Bronchial epithelial cell (primary cell): Measurements from ENCODE around the gene C20orf204. TPM values are rescaled to one million over a fixed set of nuclear protein-coding genes. Genes with fewer than 3 reads are reported as not detected.

Experiments
- DNase-seq: peaks from one replicate; pipeline ENCODE4 v3.0.0-alpha.2; 2010; ENCODE audit warnings: low read depth
- FAIRE-seq: peaks from 2 replicates; lab custom pipeline; 2011; peaks lifted over from hg19 to GRCh38; lab: Jason Lieb, UNC
- H3K27me3 ChIP-seq: 2 replicates; pipeline ENCODE4 v1.5.1; 2011; ENCODE audit warnings: low read length; ENCODE audit not compliant: control insufficient read depth, insufficient read depth
- H3K36me3 ChIP-seq: 2 replicates; pipeline ENCODE4 v1.5.1; 2011; ENCODE audit warnings: low read length; ENCODE audit not compliant: control insufficient read depth, insufficient read depth
- H3K4me3 ChIP-seq: 2 replicates; pipeline ENCODE4 v1.5.1; 2011; ENCODE audit warnings: mild to moderate bottlenecking, low read depth, low read length, control low read depth
- CTCF ChIP-seq: IDR thresholded peaks from 2 replicates; pipeline ENCODE4 v1.5.1; 2011; ENCODE audit warnings: mild to moderate bottlenecking, moderate library complexity, low read length, control low read depth, inconsistent platforms; ENCODE audit not compliant: insufficient read depth, severe bottlenecking
- total RNA-seq: library from RNA; depleted of rRNA; stranded (reverse); fragments of >200 nt; gene quantifications from 2 replicates; pipeline ENCODE4 v1.2.1, GENCODE V29; 2014

Gene C20orf204
- total RNA-seq, 1 donor from 2014 or later = 0.53 TPM

- DNase-seq (no peak), FAIRE-seq (no peak)
- no peaks in the 10 kb centered on the region for H3K36me3 ChIP-seq
- H3K4me3 ChIP-seq = peak overlapping the region; percentile 49
- no peak for TF ChIP-seq CTCF
- H3K27me3 ChIP-seq = peaks cover 1% of the 10 kb centered on the region
Observed at GRCh38 chr20:64039293-64040160, 3.5 kb downstream of the C20orf204 start.

GRCh38 chr20:64040231-64041039 lies 4.5 kb downstream of the C20orf204 start:
- Histone ChIP-seq H3K36me3 (no peaks in the 10 kb centered on the region), H3K4me3 (no peak overlapping the region), H3K27me3 (peaks cover 1% of the 10 kb centered on the region)
- TF ChIP-seq CTCF = no peak
- FAIRE-seq (no peak), DNase-seq (no peak)

DNA sequence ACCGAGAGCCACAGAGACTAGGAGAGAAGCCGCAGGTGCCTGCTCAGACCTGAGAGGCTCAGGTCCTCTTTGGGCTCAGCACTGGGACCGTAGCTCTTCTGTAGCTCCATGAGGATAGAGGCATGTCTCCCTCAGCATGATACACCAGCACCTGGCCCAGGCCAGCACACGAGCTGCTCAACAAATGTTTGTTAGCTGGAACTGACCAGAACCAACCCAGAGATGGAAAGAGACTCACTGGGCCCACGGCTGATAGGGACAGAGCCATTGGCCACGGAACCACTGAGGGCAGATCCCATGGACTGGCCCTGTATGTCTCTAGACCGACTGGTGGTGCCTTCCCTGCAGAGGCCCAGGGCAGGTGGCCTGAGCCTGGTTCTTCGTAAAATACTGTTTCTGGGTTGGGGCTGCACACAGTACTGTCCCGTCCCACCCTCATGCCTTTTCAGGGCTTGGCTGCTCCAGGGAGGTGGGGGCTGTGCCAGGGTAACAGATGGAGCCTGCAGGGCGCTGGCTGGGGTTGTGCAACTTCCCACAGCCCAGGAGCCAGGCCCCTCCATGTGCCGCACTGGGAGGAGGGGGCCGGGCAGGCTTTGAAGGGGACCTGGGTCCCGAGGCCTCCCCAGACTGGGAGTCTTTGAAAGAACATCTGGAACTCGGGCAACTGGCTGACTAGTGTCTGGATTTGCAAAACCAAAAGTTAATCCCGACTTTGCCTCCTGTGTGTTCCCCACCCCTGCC lies 5.2 kb downstream of the C20orf204 start:
- TF ChIP-seq CTCF = no peak
- H3K36me3 ChIP-seq = no peaks in the 10 kb centered on the region
- DNase-seq = no peak
- FAIRE-seq = no peak
- H3K4me3 ChIP-seq = no peak overlapping the region
- H3K27me3 ChIP-seq = peaks cover 6% of the 10 kb centered on the region

DNA sequence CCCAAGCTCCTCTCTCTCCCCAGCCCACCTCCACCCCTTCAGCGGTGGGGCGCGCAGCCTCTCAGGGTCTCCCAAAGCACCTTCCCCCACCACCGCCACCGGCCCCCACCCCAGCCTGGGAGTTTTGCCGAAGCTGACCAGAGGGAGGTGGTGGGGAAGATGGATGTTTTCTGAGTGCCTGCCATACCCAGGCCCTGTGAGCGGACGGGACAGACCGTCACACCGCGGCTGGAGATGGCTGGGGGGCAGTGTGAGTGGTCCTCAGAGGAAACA lies 5.7 kb downstream of the C20orf204 start:
- DNase-seq = no peak
- peaks cover 8% of the 10 kb centered on the region for H3K27me3 ChIP-seq
- no peak for FAIRE-seq
- H3K4me3 ChIP-seq = peak overlapping the region; percentile 51
- TF ChIP-seq CTCF = no peak
- no peaks in the 10 kb centered on the region for H3K36me3 ChIP-seq

GRCh38 chr20:64042054-64042781 lies 6.2 kb downstream of the C20orf204 start:
- FAIRE-seq = no peak
- Histone ChIP-seq H3K36me3 (no peaks in the 10 kb centered on the region), H3K4me3 (peak overlapping the region; percentile 51), H3K27me3 (peaks cover 12% of the 10 kb centered on the region)
- TF ChIP-seq CTCF = no peak
- no peak for DNase-seq
